Suprapubic skin (tissue), 4 donors: ENCODE results near the gene AKT2. TPM values are rescaled to one million over a fixed set of nuclear protein-coding genes. Genes with fewer than 3 reads are reported as not detected.

ENCODE experiments used
- DNase-seq, 2 donors: peaks; one replicate each; pipeline ENCODE4 v3.0.0-alpha.2; 2019; ENCODE audit warnings: low spot score in 2 of 2
- H3K27ac ChIP-seq: fragments of 200-600 bp; sonication (generic); one replicate; pipeline ENCODE4 v1.5.1; 2019
- H3K27me3 ChIP-seq: fragments of 200-600 bp; sonication (generic); one replicate; pipeline ENCODE4 v1.5.1; 2019
- H3K36me3 ChIP-seq: fragments of 200-600 bp; sonication (generic); one replicate; pipeline ENCODE4 v1.5.1; 2019
- H3K4me1 ChIP-seq: fragments of 200-600 bp; sonication (generic); one replicate; pipeline ENCODE4 v1.5.1; 2019
- H3K4me3 ChIP-seq: fragments of 200-600 bp; sonication (generic); one replicate; pipeline ENCODE4 v1.5.1; 2019; ENCODE audit warnings: mild to moderate bottlenecking
- H3K9me3 ChIP-seq: fragments of 200-600 bp; sonication (generic); one replicate; pipeline ENCODE4 v1.5.1; 2019
- EP300 ChIP-seq: sonication (generic); formaldehyde crosslinking; IDR thresholded peaks from one replicate; pipeline ENCODE4 v1.6.1; 2017; ENCODE audit warnings: antibody characterized with exemption
- POLR2A ChIP-seq, 2 donors: fragments of 450-650 bp; IDR thresholded peaks; one replicate each; pipeline ENCODE4 v1.6.1; 2017; ENCODE audit warnings: antibody characterized with exemption in 2 of 2, mild to moderate bottlenecking in 2 of 2, moderate library complexity in 2 of 2
- POLR2AphosphoS5 ChIP-seq, 3 donors: sonication (generic); formaldehyde crosslinking; IDR thresholded peaks; one replicate each; pipeline ENCODE4 v1.6.1; 2017; ENCODE audit warnings: antibody characterized with exemption in 3 of 3
- WGBS: methylation state at CpG from one replicate; pipeline ENCODE4 v1.1.5; 2018; 5-methylcytosine and 5-hydroxymethylcytosine counted together
- total RNA-seq, 4 donors: library from RNA; depleted of rRNA; stranded (reverse); fragments of >200 nt; gene quantifications; one replicate each; pipeline ENCODE4 v1.1.0, GENCODE V29; 2016
- TF ChIP-seq, protein P1 (sequence below), 2 donors: fragments of 200-600 bp in 1 of 2; fragments of 450-650 bp in 1 of 2; sonication (generic) in 1 of 2; IDR thresholded peaks; one replicate each; pipeline ENCODE4 v1.5.1; 2016 to 2019; ENCODE audit warnings: antibody characterized with exemption in 2 of 2, mild to moderate bottlenecking in 1 of 2, moderate library complexity in 1 of 2

Gene AKT2
- total RNA-seq, 4 donors from 2014 or later = 76.4 to 146 (median 92.3) TPM

DNA sequence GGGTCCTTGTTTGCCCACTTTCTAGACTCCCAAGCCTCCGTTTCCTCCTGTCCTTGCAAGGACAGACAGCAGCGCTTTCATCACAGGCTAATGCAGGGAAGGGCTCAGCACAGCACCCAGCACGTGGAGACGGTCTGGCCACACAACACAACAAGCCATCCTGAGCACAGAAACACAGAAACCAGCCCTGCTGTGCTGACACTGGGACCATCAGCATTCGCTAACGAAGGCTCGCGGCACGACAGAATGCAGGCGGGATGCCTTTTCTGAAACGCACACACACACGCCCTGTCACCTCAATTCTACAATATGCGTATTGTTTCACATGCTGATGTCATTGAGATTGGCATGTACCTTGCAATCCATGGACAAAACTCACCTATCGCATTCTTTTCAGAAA lies 12.9 kb downstream of the AKT2 start:
- Histone ChIP-seq H3K4me1 (peaks cover 29% of the 10 kb centered on the region), H3K27me3 (no peaks in the 10 kb centered on the region), H3K36me3 (peaks cover 8% of the 10 kb centered on the region), H3K9me3 (no peaks in the 10 kb centered on the region), H3K4me3 (no peak overlapping the region), H3K27ac (no peak overlapping the region)
- 83% methylated on average over 14 of the region's 14 CpGs for WGBS
- TF ChIP-seq POLR2AphosphoS5 (IDR thresholded peaks at IDR 0.05) = no peak
- TF ChIP-seq EP300 = no peak
- TF ChIP-seq POLR2A (IDR thresholded peaks at IDR 0.05) = no peak
- TF ChIP-seq, protein P1, sequence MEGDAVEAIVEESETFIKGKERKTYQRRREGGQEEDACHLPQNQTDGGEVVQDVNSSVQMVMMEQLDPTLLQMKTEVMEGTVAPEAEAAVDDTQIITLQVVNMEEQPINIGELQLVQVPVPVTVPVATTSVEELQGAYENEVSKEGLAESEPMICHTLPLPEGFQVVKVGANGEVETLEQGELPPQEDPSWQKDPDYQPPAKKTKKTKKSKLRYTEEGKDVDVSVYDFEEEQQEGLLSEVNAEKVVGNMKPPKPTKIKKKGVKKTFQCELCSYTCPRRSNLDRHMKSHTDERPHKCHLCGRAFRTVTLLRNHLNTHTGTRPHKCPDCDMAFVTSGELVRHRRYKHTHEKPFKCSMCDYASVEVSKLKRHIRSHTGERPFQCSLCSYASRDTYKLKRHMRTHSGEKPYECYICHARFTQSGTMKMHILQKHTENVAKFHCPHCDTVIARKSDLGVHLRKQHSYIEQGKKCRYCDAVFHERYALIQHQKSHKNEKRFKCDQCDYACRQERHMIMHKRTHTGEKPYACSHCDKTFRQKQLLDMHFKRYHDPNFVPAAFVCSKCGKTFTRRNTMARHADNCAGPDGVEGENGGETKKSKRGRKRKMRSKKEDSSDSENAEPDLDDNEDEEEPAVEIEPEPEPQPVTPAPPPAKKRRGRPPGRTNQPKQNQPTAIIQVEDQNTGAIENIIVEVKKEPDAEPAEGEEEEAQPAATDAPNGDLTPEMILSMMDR (IDR thresholded peaks at IDR 0.05) = no peak
- DNase-seq = no peak

DNA sequence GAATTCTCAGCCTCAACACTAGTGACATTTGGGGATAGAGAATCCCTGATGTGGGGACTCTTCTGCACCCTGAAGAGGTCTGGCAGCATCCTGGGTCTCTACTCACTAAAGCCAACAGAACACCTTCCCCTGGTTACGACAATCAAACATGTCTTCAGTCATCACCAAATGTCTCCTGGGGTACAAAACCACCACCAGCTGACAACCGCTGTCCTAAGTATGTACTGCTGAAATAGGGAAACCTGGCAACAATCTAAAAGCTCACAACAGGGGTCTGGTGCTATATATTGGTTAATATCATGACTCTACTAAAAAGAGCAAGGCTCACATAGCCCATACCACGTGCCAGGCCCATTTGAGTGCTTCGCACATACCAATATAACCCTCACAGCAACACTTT lies 13.4 kb downstream of the AKT2 start:
- no peak overlapping the region for H3K27ac ChIP-seq

DNA sequence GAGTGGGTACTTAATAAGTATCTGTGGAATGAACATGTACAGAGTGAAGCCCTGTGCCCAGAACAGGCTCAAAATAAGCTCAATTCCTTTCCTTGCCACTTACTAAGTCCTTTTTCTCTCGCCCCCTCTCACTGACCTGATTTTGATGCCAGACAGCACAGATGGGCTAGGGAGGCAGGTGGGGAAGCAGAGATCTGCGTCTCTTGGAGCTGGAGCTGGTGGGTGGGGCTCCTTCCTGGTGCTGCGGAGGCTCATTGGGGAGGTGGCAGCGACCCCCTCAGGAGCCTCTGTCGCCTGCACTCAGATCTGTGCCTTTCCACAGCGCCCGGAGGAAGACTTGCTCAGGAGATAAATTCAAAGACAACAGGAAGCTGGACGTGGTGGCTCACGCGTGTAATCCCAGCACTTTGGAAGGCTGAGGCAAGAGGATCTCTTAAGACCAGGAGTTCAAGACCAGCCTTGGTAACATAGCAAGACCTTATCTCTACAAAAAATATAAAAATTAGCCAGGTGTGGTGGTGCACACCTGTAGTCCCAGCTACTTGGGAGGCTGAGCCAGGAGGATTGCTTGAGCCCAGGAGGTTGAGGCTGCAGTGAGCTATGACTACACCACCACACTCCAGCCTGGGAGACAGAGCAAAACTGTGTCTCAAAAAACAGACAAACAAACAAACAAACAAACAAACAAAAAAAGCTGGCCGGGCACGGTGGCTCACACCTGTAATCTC lies 14.6 kb downstream of the AKT2 start:
- Histone ChIP-seq H3K27me3 (no peaks in the 10 kb centered on the region), H3K9me3 (no peaks in the 10 kb centered on the region), H3K4me1 (peaks cover 32% of the 10 kb centered on the region), H3K27ac (no peak overlapping the region), H3K36me3 (peaks cover 8% of the 10 kb centered on the region), H3K4me3 (no peak overlapping the region)
- TF ChIP-seq, protein P1 (IDR thresholded peaks at IDR 0.05) = no peak
- no peak for TF ChIP-seq POLR2AphosphoS5 (IDR thresholded peaks at IDR 0.05)
- no peak for TF ChIP-seq EP300
- TF ChIP-seq POLR2A (IDR thresholded peaks at IDR 0.05) = no peak
- 81% methylated on average over 12 of the region's 12 CpGs for WGBS
- no peak for DNase-seq

More for the DNA sequence above, 13.4 kb downstream of the AKT2 start:
- peaks cover 28% of the 10 kb centered on the region for H3K4me1 ChIP-seq
- no peak for DNase-seq
- H3K9me3 ChIP-seq = no peaks in the 10 kb centered on the region
- H3K27me3 ChIP-seq = no peaks in the 10 kb centered on the region
- peaks cover 8% of the 10 kb centered on the region for H3K36me3 ChIP-seq
- TF ChIP-seq EP300 (no peak), POLR2AphosphoS5 (IDR thresholded peaks at IDR 0.05) (no peak)
- TF ChIP-seq, protein P1 (IDR thresholded peaks at IDR 0.05) = no peak
- WGBS = 78% methylated on average over 4 of the region's 4 CpGs
- H3K4me3 ChIP-seq = no peak overlapping the region

DNA sequence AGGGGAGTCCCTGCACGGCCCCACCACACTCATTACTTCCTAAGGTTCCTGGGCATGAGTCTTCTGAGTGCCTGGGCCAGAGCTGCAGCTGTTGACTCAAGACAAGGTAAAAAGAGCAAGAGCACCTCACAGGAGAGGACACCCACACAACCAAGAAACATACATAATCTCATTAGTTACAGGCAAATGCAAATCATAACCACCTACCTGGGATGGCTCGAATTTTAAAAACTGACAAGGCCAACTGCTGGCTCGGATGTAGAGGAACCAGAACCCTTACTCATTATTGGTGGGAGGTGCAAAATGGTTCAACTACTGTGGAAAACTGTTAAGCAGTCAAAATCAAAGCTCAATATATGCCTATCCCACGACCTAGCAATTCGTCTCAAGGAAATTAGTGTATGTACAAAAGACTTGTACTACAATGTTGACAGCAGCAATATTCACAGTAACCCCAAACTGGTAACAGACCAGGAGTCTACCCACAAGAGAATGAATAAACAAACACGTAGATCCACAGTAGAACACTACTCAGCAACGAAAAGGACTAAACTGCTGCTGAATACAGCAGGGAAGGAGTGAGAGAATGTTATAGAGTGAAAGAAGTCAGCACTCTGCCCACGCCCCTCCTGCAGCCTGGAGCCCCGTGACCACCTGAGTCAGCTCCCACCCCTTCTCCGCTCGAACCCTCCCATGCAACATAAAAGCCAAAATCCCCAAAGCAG lies 15.8 kb downstream of the AKT2 start:
- 84% methylated on average over 10 of the region's 11 CpGs for WGBS
- Histone ChIP-seq H3K27ac (no peak overlapping the region), H3K4me1 (peaks cover 21% of the 10 kb centered on the region), H3K9me3 (no peaks in the 10 kb centered on the region), H3K36me3 (peaks cover 16% of the 10 kb centered on the region), H3K4me3 (no peak overlapping the region), H3K27me3 (no peaks in the 10 kb centered on the region)
- TF ChIP-seq, protein P1 (IDR thresholded peaks at IDR 0.05) = no peak
- no peak for DNase-seq

DNA sequence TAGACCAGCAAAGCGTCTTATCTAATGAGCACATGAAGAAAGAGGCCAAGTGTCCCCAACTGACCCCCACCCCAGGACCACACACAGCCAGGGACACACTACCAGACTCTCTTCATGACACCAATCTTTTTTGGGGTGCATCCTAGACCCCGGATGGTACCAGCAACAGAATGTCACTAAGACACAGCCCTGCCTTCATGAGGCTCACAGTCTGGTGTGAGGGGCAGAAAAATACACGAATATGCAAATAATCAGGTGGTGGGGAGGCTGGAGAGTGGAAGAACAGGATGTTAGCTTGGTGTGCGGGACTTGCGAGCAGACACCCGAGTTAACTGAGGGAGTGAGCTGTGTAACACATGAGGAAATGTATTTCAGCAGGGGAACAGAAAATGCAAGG lies 17.5 kb downstream of the AKT2 start:
- no peak for TF ChIP-seq POLR2AphosphoS5 (IDR thresholded peaks at IDR 0.05)
- no peak for TF ChIP-seq POLR2A (IDR thresholded peaks at IDR 0.05)
- no peak for TF ChIP-seq EP300
- TF ChIP-seq, protein P1 (IDR thresholded peaks at IDR 0.05) = no peak
- DNase-seq = no peak
- Histone ChIP-seq H3K4me1 (peaks cover 11% of the 10 kb centered on the region), H3K27ac (no peak overlapping the region), H3K9me3 (no peaks in the 10 kb centered on the region), H3K27me3 (no peaks in the 10 kb centered on the region), H3K36me3 (peaks cover 32% of the 10 kb centered on the region), H3K4me3 (no peak overlapping the region)
- WGBS = 87% methylated on average over 6 of the region's 6 CpGs
